GM19438 (cell line): Measurements from ENCODE around the gene QPRT.
"Not testable (repeated sequence)": the region's sequence is repeated elsewhere in the genome, so short reads cannot be mapped to it uniquely, and the experiment has no call there.

ENCODE experiments used
- ATAC-seq: cut with Tn5 transposase; IDR thresholded peaks from one replicate; pipeline ENCODE4 v1.9.1; 2021; ENCODE audit warnings: low read depth; ENCODE audit not compliant: unreplicated experiment

Gene QPRT

DNA sequence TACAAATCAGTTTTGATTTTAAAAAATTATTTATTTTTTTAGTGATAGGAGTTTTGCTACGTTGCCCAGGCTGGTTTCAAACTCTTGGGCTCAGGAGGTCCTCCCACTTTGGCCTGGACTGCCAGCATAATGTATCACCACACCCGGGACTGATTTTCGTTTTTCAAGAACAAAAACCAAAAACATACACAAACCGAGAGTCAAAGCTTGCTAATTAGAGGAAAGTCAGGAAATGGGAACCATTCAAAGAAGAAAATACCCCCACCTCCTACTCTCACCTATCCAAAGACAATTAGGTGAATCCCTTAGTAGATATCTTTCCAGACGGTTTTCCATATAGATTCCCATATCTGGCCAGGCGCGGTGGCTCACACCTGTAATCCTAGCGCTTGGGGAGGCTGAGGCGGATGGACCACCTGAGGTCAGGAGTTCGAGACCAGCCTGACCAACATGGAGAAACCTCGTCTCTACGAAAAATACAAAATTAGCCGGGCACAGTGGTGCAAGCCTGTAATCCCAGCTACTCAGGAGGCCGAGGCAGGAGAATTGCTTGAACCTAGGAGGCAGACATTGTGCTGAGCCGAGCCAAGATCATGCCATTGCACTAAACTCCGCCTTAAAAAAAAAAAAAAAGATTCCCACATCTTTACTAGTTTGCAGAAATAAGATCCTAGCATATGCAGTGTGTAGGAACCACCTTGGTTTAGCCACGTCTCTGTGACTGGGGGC, 16.8 kb upstream of the QPRT start:
- no peak for ATAC-seq

DNA sequence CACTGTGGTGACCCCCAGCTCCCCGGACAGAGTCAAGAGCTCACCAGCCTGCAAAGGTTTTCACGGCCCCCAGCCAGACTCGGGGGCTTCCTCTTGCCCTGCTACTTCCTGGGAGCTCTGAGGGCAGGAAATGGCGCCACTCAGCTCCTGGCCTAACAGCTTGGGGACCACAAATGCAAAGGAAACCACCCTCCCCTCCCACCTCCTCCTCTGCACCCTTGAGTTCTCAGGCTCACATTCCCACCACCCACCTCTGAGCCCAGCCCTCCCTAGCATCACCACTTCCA, 16.3 kb upstream of the QPRT start:
- peak; percentile 41 for ATAC-seq

DNA sequence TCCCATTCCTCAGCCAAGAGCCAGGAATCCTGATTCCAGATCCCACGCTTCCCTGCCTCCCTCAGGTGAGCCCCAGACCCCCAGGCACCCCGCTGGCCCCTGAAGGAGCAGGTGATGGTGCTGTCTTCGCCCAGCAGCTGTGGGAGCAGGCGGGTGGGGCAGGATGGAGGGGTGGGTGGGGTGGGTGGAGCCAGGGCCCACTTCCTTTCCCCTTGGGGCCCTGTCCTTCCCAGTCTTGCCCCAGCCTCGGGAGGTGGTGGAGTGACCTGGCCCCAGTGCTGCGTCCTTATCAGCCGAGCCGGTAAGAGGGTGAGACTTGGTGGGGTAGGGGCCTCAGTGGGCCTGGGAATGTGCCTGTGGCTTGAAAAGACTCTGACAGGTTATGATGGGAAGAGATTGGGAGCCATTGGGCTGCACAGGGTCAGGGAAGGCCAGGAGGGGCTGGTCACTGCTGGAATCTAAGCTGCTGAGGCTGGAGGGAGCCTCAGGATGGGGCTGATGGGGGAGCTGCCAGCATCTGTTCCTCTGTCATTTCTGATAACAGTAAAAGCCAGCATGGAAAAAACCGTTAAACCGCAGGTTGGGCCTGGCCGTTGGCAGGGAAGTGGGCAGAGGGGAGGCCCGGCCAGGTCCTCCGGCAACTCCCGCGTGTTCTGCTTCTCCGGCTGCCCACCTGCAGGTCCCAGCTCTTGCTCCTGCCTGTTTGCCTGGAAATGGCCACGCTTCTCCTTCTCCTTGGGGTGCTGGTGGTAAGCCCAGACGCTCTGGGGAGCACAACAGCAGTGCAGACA, 15.8 kb upstream of the QPRT start, which contains the start of gene SPN:
TSS of gene SPN (plus strand) at position 232 of the 791 bp plus-strand sequence. CDS start at position 714, 482 bp downstream.
- peak; percentile 34 for ATAC-seq

DNA sequence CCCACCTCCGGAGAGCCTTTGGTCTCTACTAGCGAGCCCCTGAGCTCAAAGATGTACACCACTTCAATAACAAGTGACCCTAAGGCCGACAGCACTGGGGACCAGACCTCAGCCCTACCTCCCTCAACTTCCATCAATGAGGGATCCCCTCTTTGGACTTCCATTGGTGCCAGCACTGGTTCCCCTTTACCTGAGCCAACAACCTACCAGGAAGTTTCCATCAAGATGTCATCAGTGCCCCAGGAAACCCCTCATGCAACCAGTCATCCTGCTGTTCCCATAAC, 15.2 kb upstream of the QPRT start:
- ATAC-seq: no peak

DNA sequence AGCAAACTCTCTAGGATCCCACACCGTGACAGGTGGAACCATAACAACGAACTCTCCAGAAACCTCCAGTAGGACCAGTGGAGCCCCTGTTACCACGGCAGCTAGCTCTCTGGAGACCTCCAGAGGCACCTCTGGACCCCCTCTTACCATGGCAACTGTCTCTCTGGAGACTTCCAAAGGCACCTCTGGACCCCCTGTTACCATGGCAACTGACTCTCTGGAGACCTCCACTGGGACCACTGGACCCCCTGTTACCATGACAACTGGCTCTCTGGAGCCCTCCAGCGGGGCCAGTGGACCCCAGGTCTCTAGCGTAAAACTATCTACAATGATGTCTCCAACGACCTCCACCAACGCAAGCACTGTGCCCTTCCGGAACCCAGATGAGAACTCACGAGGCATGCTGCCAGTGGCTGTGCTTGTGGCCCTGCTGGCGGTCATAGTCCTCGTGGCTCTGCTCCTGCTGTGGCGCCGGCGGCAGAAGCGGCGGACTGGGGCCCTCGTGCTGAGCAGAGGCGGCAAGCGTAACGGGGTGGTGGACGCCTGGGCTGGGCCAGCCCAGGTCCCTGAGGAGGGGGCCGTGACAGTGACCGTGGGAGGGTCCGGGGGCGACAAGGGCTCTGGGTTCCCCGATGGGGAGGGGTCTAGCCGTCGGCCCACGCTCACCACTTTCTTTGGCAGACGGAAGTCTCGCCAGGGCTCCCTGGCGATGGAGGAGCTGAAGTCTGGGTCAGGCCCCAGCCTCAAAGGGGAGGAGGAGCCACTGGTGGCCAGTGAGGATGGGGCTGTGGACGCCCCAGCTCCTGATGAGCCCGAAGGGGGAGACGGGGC, 14.7 kb upstream of the QPRT start:
- ATAC-seq: no peak

DNA sequence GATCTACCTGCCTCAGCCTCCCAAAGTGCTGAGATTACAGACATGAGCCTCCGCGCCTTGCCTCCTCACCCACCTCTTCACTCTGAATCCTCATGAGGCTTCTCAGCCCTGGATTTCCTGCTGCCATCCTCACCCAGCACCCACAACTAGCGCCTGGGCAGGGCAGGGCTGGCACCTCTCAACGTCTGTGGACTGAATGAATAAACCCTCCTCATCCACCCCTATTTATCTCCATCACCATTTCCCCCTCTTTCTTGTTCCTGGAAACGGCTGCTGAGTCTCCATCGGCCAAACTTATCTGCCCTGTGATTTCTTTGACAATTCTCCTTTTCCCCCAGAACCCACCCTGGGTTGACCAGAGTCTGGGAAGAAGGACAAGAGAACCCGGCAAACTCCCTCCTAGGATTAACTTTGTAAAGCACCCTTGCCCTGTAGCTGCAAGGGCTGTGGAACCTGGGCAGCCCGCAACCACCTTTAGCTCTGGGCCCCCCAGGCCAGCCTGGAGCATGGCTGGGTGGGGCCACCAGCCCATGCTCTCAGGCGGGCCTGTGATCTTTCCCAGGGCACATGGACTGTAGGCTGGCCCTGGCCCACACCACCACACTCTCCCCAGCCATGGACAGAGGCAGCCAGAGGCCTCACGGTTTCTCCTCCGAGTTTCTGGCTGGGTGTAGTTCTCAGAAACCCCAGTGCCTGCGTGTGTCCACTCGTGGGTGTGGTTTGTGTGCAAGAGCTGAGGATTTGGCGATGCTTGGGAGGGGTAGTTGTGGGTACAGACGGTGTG, 13.5 kb upstream of the QPRT start:
- no peak for ATAC-seq

DNA sequence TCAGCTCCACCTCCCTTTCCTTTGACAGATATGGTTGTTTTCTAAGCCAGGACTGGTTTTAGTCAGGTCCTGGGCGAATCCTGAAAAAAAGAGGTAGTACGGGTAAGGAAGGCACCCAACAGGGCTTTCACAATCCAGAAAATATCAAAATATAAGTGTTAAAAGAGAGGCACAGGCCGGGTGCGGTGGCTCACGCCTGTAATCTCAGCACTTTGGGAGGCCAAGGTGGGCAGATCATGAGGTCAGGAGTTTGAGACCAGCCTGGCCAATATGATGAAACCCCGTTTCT, 11.7 kb upstream of the QPRT start:
- not testable (repeated sequence) for ATAC-seq

DNA sequence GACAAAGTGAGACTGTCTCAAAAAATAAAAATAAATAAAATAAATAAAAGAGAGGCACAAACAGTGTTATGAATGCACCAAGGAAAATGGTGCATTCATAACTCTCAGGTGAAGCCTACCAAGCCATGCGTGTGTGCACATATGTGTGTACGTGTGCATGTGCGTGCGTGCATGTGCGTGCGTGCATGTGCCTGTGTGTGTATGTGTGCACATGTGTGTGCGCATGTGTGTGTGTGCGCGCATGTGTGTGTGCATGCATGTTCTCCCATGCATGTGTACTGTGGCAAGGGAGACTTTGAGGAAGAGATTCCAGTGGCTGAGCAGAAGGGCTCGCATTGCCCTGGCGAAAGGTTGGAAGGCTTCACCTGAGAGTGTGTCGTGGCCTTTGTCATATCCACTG, 11.2 kb upstream of the QPRT start:
- ATAC-seq: no peak

DNA sequence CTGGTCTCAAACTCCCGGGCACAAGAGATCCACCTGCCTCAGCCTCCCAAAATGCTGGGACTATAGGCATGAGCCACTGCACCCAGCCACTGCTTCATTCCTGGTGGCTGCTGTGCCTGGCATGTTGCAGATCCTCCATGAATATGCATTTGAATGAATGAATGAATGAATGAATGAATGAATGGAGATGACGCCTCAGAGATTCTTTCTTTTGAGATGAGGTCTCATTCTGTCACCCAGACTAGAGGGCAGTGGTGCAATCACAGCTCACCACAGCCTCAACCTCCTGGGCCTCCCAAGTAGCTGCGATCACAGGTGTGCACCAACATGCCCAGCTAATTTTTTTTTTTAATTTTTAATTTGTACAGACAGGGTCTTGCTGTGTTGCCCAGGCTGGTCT, 10.7 kb upstream of the QPRT start:
- no peak for ATAC-seq

DNA sequence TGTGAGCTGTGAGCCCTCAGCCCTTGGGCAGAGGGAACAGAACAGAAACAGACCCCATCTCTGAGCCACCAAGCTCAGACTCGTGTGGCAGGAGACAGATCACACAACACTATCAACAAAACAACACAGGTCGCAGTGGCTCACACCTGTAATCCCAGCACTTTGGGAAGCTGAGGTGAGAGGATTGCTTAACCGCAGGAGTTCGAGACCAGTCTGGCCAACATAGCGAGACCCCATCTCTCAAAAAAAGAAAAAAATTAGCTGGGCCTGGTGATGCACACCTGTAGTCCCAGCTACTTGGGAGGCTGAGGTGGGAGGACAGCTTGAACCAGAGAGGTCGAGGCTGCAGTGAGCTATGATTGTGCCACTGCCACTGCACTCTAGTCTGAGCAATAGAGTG, 5.5 kb upstream of the QPRT start:
- ATAC-seq: no peak

DNA sequence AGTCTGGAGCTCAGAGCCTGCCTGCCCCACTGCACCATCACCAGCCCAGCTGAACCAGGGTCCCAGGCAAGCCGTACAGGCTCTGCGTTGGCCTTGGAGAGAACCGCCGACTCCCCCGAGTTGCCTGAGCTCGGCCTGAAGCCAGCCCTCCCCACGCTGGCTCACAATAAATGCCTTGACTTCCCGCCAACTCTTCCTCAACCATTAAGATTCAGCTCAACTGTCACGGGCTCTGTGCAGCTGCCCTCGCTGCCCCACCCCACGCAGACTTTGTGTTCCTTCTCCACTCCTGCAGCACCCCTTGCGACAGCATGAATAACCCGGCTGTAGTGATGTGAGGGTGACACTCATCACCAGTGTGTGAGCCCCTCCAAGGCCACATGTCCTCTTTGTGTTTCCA, 4.8 kb upstream of the QPRT start:
- ATAC-seq: no peak

DNA sequence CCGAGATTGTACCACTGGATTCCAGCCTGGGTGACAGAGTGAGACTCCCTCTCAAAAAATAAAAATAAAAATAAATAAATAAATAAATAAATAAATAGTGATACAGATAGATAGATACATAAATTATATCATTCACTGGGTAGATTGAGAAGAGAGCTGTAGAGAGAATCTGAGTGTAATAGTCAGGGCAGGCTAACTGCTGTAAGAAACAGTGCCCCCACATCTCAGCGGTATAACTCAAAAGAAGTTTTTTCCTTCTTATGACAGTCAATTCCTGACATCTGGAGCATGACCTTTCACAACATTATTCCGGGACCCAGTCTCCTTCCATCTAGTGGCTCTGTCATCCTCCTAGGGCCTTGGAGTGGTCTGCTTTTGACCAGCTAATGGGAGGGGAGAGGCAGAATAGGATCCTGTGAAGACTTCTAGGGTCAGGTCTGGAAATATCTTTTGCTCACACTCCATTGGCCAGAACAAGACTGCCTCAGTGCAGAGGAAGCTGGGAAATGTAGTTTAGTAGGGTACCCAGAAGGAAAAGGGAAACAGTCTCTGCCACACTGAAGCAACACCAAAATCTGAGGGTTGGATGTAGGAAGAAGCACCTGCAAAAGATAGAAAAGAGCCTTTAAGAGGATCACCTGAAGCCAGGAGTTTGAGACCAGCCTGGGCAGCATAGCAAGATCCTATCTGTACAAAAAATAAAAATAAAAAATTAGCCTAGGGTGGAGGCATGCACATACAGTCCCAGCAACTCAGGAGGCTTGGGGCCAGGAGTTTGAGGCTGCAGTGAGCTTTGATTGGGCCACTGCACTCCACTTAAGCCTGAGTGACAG, 3.0 kb upstream of the QPRT start:
- ATAC-seq: no peak

DNA sequence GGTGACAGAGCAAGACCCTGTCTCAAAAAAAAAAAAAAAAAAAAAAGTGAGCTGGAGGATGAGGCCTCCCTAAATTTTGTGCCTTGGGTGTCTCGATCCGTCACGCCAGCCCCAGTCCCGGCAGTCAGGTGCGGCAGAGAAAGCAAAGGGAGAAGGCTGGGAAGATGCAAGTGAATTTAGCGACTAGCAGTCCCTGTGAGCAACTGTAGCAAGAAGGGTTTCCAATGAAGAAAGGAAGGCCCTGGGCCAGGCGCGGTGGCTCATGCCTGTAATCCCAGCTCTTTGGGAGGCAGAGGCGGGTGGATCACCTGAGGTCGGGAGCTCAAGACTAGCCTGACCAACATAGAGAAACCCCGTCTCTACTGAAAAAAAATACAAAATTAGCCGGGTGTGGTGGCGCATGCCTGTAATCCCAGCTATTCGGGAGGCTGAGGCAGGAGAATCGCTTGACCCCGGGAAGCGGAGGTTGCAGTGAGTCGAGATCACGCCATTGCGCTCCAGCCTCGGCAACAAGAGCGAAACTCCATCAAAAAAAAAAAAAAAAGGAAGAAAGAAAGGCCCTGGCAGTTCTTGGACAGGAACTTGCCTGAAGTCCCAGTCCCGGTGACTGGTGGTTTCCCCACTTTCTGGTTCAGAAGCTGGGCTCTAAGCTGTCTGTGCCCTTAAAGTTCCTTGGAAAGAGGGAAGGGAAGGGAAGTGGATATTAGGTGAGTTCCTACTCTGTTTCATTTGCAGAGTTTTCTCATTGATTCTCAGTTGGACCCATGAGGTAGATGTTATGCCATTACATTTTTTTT, 1.8 kb upstream of the QPRT start:
- no peak for ATAC-seq

DNA sequence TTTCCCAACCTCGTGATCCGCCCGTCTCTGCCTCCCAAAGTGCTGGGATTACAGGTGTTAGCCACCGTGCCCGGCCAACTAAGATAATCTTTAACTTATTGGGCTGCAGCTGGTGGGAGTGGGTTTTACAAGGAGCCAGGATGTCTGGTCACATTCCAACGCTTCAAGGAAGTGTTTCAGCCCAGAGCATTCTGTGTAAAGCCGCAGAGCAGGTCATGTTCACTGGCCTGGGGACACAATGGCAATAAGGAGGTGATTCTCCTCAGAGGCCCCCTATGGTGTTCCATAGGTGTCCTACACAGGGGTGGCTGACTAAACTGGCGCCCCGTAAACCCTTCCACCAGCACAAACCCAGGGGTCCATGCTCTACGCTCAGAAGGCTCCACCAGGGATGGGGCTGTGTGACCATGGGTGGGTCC, 1.2 kb downstream of the QPRT start:
- ATAC-seq: no peak

DNA sequence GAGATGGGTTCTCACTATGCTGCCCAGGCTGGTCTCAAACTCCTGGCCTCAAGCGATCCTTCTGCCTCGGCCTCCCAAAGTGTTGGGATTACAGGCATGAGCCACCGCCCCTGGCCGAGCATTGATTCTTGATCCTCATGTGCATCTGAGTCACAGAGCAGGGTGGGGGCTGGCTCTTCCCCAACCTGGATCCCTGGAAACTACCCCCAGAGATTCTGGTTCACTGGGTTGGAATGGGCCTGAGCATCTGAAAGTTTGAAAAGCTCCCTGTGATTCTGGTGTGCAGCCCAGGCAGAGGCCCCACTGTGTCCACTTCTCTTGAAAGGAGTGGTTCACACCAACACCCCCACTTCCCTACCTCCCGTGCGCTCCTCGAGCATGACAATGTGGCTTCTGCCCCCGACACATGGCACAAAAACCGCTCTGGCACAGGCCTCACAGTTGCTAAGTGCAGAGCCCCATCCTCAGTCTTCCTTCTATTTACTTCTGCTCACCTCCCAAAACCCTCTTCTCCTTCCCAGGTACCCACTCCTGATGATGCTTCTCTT, 4.6 kb downstream of the QPRT start:
- no peak for ATAC-seq

DNA sequence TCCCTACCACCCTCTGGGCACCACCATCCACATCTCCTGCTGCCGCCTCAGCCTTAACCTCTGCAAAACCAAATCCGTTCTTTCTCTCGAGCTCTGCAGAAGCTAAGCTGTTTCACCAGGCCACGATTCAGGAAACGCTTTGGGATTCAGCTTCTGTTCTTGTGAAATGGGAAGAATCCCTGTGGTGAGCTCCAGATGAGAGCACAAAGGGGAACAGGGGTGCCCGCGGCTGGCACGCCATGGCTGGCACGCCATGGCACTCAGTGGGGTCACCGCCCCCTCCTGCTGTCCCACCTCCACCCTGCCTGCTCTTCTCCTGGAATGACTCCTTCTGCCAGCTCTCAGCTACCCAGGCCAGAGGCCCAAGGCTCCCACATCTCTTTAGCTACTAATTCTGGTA, 5.7 kb downstream of the QPRT start:
- ATAC-seq: no peak

DNA sequence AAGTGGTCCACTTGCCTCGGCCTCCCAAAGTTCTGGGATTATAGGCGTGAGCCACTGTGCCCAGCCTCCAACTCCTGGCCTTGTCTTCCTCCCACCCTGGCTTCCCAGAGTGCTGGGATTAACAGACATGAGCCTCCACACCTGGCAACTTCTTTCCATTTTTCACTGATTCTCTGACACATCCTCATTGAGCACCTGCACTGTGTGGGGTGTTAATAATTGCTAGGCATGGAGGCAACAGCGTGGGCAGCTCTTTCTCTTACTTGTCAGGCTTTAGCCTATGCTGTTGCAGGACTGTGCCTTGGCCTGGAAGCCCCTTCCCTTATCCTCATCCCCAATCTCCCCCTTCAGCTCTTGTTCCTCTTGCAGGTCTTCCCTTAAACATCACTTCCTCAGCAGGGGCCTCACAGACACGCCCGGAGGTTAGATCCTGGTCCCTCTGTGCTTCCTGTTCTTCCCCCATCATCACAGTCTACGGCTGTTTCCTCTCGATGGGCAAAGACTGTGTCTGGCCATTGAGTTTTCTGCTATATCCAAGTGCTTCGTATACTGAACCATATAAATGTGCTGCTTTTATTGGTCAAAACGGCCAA, 7.9 kb downstream of the QPRT start:
- ATAC-seq: no peak

DNA sequence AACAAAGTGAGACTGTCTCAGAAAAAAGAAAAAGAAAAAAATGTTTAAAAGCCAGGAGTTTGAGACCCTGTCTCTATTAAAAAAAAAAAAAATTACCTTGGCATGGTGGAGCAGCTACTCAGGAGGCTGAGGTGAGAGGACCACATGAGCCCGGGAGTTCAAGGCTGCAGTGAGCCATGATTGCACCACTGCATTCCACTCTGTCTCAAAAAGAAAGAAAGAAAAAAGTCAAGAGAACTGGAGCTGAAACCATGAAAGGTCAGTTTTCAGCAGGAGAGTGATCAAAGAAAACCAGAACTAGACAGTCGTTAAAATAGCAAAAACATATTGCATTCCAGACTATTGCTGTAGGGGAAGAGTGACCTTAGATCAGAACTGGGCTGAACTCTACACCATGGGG, 8.8 kb downstream of the QPRT start:
- ATAC-seq: no peak

DNA sequence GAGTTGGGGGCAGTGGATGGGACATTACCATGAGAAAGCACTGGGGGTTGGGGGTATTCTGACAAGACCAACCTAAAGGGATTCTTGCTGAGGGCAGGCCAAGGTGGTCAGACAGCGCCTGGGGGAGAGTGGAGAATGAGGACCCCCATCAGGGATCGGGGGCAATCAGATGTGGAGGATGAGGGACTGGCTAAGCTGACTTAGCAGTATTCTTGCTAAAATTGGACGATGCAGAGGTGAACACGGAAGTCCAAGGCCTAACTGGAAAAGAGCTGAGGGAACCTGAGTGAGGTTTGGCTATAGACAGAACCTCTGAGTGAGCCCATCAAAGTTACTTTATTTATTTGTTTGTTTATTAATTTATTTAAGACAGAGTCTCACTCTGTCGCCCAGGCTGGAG, 9.2 kb downstream of the QPRT start:
- ATAC-seq: no peak
